ENCODE measurements around the gene SRGN.
"Not testable (repeated sequence)": the region's sequence is repeated elsewhere in the genome, so short reads cannot be mapped to it uniquely, and the experiment has no call there.

Gene SRGN

DNA sequence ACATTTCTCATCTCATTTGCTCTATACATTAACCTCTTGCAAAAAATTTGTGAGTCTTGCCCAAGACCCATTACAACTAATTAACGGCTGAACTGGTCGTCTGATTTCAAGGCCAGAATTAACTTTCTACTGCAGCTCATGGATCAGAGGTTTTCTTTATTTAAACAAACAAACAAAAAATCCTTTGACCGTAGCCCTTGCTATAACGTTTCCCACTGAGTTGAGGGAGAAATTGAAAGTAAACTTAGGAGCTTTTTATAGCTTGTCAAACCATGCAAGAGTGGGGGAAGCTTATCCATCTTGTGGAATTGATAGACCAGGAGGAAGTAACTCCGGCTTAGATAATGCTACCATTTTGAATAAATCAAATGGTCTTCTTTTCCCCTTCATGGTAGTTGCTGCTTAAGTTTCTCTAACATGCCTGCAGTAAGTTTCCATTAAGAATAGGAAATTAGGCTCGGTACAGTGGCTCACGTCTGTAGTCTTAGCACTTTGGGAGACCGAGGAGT is 3.3 kb downstream of the SRGN start:
- no peak for DNase-seq

DNA sequence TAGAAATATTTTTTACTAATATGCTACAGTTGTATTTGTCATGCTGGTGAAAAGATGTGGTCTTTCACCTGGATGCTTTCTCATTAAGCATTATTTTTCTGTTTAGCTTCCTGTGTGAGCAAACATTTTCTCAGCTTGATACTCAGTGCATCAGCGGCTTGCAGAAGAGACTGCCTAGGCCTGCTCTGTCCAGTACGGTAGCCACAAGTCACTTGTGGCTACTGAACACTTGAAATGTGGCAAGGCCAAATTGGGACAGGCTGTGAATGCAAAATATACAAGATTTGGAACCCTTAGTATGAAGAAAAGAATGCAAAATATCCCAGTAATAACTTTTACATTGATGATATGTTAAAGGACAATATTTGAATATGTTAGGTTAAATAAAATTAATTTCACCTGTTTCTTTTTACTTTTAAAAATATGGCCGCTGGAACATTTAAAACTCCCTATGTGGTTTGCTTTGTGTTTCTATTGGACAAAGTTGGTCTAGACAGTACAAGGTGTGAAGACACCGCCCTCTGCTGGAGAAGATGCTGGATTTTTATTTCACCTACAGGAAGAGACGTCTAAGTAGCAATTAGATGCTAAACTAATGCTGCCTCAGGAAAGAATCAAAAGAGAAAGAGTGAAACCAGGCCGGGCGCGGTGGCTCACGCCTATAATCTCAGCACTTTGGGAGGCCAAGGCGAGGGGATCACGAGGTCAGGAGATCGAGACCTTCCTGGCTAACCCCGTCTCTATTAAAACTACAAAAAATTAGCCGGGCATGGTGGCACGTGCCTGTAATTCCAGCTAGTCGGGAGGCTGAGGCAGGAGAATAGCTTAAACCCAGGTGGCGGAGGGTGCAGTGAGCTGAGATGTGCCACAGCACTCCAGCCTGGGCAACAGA is 5.3 kb downstream of the SRGN start:
- DNase-seq, result peak; percentile 15 to 67 (median 40)

DNA sequence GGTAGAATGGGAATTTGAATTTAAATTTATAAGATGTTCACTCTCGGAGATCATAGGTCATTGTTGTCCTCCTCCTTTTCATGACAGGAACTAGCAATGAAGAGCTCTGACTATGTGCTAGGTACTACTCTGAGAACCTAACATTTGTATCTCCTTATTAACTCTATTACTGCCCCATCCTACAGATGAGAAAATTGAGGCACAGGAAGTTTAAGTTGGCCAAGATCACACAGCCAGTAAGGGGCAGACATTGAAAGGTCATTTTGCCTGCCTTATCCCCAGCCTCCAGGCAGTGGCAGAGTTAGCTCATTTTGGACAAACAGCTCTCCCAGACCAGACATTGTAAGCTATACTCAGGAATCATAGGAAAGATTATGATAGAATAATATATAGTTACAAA is 6.0 kb downstream of the SRGN start:
- DNase-seq, result no peak

DNA sequence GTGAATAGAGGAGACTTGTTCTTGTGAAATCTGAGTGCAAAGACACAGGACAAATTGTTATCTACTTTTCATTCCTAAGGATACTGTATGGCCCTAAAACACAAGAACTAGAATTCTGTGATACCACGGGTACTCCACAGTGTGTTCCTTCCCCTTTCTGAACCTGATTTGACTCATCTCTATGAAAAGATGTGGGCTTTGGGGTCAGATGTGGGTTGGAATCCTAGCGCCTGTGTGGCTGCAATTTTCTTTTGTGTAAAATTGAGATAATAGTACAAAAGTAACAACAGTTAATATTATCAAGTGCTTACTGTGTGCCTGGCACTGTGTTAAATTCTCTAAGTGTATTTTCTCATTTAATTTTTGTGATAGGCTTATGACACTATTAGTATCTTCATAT is 8.1 kb downstream of the SRGN start:
- DNase-seq, result no peak

DNA sequence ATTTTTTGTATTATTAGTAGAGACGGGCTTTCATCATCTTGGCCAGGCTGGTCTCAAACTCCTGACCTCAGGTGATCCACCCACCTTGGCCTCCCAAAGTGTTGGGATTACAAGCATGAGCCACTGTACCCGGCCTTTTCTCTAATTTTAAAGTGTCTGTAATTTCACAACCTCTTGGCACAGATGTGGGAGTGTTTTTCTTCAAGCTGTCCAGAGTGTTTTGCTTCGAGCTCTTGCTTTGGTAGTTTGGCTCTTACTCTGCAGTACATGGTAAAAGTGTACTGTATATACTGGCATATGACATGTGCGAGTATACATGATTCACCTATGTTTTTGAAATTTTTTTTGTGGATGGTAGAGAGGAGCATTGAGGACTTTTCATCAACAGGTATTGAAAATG is 9.8 kb downstream of the SRGN start:
- DNase-seq, result no peak

DNA sequence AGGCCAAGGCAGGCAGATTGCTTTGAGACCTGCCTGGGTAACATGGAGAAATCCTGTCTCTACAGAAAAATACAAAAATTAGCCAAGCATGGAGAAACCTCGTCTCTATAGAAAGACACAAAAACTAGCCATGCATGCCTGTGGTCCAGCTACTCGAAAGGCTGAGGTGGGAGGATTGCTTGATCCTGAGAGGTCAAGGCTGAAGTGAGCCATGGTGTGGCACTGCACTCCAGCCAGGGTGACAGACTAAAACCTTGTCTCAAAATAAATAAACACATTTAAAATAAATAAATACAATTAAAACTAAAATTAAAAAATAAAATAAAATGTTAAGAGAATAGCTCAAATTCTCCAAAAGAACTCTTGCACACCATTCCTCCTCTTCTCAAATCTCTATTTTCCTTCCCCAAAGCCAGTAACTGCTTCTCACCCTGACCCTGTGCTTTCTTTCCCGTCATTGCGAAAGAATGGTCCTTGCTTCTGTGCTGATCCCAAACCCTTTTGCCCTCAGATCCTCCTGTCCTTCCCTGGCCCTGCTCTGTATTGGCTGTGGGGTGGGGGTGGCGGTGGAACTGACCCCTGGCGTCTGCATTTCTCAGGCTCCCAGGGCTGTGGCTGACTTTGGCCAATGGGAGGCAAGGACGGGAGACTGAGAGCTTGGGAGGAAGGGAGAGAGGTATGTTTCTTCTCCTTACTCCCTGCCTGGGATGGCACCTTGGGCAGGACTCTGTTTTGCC is 12.4 kb downstream of the SRGN start:
- DNase-seq, result no peak

DNA sequence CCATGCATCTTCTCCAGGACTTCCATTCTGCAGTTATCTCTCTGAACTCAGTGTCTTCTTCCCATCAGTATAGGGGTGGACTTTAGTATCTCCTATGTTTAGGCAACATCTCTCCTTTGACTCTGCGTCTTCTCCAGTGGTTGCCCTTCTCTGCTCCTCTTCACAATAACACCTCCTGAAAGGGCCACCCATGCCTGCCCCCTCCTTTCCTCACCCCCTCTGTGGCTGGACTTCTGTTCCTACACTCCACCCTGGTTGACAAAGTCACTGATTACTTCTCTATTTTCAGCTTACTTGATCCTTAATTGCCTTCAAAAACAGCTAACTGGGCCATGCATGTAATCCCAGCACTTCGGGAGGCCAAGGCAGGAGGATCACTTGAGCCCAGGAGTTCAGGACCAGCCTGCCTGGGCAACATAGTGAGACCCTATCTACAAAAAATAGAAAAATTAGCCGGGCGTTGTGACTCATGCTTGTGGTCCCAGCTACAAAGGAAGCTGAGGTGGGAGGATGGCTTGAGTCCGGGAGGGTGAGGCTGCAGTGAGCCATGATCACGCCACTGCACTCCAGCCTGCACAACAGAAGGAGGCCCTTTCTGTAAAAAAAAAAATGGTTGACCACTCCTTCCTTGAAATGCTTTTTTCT is 13.7 kb downstream of the SRGN start:
- DNase-seq, result no peak

DNA sequence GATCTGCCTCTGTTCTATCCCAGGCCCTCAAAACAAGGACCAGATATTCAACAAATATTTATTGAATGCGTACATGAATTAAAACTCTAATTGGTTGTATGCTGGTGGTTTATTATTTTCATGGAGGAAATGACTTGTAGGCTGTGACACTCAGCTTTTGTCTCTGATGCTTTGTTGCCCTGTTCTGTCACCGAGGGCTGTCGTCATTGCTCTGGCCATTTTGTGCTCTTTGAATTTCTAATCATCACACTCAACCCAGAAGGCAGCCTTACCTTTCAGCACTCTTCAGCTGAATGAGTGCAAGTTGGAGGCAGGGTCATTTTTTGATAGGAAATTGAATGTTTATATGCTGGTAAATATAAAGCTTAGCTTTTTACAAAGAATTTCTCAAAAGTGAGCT is 14.5 kb downstream of the SRGN start:
- no peak for DNase-seq

DNA sequence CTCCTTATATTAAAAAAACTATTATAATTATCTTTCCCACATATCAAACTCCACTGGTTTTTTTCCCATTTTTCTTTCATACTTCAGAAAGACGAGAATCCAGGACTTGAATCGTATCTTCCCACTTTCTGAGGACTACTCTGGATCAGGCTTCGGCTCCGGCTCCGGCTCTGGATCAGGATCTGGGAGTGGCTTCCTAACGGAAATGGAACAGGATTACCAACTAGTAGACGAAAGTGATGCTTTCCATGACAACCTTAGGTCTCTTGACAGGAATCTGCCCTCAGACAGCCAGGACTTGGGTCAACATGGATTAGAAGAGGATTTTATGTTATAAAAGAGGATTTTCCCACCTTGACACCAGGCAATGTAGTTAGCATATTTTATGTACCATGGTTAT is 15.9 kb downstream of the SRGN start:
- DNase-seq, result no peak

DNA sequence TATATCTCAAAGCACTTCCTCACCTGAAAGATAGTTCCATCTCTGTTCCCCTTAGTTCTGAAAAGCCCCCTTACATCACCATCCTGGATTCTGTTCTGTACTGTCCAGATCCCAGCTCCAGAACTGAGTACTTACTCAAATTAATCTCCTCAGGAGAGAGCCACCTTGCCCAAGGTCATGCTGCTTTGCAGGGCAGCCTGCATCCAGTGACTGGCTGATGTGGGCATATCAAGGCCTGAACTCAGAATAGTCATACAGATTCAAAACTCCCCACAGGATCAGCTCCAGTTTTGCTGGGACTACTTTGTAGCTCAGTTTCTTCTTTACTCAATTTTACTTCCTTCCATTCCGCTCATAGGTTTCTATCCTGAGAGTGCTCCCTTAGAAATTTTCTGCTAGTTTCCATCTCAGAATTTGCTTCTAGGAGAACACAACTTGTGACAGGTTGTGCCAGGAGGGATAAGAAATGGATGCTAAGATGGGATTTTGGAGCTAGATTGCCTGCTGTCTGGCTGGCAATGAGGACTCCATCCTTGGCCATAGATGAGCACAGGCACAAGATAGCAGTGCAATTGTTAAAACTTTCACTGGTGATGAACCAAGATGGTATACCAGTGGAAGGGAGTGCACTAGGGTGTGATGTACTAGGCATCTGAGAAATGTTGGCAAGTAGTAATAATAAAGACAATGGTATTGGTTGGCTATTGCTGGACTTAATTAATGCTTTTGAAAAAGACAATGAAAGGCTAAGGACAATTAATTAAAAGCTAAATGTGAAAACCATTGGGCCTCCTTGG is 17.3 kb downstream of the SRGN start:
- DNase-seq, result no peak

DNA sequence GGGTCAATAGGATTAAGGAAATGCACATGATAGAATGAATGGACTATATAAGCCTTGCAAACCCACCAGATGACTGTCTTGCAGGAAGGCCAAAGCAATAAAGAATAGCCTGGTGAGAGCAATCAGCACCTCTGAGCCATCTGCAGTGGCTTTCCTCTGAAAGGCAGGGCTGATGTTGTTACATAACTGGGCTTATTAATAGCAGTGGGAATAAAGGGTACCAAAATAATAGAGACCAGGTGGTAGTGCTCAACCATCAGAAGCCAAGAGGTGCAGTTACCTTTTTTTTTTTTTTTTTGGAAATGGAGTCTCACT is 19.2 kb downstream of the SRGN start:
- no peak for DNase-seq

DNA sequence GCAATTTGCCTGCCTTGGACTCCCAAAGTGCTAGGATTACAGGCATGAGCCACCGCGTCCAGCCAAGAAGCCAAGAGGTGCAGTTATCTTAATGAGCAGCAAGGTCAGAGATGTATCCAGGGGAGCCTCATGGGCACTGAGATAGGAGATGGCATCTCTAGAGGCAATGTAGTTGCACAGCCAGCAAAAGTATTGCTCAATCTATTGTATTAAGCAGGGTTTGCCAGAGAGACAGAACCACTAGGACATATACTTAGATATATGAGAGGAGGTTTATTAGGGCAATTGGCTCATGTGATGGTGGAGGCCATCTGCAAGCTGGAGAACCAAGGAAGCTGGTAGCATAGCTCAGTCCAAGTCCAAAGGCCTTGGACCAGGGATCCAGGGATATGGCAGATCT is 19.8 kb downstream of the SRGN start:
- DNase-seq, result no peak

DNA sequence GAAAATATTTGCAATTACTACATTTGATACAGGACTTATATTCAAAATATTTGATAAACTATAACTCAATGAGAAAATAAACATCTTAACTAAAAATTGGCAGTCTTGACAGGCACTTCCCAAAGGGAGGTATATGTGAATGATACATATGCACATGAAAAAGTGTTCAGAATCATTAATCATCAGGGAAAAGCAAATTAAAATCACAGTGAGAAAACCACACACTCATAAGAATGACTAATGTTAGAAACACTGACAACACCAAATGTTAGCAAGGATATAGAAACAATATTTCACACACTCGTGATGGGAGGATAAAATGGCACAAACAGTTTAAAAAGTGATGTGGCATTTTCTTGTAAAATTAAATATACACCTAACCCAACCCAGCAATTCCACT is 32.0 kb downstream of the SRGN start:
- DNase-seq, result no peak

DNA sequence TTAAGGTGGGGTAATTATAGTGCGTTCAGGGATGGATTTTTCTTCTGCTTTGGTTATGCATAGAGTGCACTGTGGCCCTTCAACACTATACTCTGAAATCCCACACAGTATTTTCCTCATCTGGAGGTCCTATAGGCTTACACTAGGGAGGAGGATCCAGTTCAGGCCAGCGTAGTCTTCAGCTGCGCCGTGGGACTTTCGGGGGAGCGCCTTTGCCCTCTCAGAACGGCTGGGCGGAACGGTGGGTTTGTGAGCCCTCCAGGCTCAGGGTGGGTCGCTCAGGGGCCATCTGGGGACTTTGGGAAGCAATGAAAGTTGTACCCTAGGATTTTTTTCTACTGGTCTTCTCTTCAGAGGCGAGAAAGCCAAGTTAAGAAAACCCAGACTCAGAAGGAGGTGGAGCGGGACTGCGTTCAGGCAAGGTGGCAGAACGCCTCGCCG is 35.4 kb downstream of the SRGN start:
- DNase-seq, result no peak

DNA sequence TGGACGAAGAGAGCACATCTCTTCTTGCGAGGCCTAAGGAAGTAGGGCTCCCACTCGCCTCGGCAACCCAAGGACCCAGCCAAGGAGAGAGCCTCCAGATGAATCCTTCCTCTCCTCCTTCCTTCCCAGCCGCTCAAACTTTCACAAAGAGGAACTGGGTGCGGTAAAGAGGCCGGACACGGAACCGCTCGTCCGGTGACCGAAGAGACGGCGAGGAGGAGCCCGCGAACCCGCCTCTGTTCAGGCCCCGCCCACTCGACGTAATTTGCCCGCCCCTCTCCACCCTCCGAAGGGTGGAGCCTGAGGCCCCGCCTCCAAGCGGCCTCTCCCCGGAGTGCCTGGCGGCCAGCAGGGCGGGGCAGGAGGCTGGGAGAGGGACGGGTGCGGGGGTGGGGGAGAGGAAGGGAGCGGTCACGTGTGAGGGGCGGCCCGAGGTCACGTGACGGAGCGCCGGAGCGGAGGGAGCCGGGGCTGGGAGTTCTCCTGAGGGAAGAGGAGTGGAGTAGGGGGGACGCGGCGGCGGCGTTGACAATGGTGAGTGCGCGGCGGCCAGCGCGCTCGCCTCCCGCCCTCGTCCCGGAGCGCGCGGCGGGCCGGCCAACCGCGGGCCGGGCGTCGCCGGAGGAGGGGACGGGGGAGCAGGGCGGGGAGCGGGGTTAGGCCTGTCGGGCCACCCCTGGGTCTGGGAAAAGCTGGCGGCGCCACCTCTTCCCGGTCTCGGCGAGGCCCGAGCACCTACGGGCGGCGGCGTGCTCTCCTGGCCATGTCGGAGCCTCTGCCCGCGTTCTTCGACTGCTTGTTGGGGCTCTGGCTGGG is 36.1 kb downstream of the SRGN start, which contains the start of gene VPS26A:
VPS26A (plus strand) TSS at position 432 of the 816 bp plus-strand sequence; CDS start at position 532, 100 bp downstream.
- peak; percentile 92 to 98 (median 96) for DNase-seq

DNA sequence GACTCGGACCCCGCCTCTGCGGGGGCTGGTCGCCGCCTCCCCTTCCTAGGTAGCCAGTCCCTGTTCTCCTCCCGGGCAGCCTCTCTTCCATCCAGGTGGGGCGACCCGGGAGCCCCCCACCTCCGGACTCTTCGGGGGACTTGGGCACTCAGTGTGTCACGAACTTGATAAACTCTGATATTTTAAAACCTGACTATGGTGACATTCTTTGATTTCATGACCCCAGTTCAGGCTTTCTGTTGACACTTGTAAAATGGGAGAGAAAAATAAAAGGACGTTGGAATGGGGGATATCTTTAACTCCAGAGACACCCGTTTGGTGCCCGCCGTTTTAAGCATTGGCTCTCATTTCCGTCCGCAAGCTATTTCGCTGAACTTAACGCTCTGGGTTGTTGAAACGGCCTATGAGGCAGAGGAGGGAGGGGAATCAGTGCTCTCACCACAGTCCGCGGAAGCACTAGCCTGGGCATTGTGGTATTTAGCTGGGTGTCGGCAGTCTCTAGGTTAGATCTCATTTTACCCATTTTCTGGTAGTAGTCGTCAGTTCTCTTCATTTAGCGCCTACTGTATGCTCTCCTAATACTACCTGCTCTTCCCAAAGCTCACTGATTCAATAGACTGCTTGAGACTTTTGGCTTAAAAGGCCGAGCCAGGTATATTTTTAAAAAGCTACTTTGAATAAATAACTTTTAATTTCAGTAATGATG is 36.8 kb downstream of the SRGN start:
- peak in 2 of 4 experiments; percentile 11 to 16 for DNase-seq

DNA sequence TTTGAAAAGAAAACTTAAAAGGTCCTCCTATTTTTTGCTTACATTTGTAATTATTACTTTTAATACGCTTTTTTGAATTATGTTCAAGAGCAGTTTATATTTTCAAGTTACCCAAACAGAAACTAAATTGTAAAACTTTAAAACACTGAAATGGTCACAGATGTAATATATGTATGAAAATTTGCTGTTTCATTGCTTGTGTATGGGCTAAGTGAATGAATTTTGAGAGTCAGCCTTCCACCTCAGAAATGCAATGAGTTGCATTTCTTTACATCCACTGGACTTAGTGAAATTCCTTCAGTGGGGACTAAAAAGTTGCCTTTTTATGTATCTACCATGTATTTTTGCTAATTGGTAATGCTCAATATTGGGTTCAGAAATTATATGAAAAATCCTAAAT is 37.7 kb downstream of the SRGN start:
- no peak for DNase-seq

DNA sequence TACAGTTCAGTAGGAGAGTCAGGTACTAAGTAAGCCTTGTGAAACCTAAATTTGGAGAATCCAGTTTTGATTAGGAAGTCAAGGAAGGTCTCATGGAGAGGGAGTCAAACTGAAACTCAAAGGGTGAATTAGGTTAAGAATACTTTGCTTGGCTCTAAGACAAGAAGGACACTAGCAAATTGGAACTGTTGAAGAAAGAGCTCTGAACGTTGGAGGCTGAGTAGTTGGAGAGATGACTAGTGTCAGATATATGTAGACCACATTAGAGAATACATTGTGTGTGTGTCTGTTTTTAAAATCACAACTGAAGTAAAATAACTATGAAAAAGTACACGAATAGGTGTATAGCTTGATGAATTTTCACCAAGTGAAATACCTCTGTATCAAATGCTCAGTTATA is 42.3 kb downstream of the SRGN start:
- DNase-seq, result no peak

DNA sequence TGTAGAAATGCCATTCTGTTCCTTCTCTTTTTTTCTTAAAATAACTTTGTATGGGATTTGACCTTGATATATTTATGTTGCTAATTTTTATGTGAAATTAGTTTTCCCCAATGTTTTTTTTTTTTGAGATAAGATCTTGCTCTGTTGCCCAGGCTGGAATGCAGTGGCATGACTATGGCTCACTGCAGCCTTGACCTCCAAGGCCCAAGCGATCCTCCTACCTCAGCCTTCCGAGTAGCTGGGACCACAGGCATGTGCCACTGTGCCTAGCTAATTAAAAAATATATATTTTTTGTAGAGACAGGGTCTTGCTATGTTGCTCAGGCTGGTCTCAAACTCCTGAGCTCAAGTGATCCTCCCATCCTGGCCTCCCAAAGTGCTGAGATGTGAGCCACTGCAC is 52.1 kb downstream of the SRGN start:
- DNase-seq, result no peak

DNA sequence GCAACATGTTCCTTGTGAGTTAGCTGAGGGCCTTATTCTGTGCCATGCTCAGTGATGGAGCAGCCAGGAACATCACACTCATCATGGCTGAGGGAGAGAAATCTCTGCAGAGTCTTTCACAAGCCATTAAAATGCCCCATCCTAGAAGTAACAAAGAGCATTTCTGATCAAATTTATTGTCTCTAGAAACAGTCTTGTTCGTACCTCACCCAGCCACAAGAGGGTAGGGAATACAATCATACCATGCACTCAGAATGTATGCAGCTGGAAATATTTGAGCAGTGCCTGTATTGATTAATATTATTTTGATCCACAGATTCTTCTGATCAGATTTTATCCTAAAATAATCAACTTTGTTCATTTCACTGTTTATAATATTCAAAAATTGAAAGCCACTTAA is 53.4 kb downstream of the SRGN start:
- no peak for DNase-seq

DNA sequence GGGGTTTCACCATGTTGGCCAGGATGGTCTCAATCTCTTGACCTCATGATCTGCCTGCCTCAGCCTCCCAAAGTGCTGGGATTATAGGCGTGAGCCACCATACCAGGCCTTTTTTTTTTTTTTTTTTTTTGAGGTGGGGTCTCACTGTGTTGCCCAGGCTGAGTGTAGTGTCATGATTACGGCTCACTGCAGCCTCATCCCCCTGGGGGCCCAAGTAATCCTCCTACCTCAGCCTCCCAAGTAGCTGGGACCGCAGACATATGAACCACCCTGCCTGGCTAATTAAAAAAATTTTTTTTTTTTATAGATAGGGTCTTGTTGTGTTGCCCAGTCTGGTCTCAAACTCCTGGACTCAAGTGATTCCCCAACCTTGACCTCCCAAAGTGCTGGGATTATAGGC is 54.2 kb downstream of the SRGN start:
- not testable (repeated sequence) for DNase-seq

Measured in activated naive CD4-positive, alpha-beta T cell (primary cell).